Muscle of arm (tissue), 12 donors: ENCODE results near the gene UQCRFS1. TPM values are rescaled to one million over a fixed set of nuclear protein-coding genes. Genes with fewer than 3 reads are reported as not detected.

Experiments used
- DNase-seq: peaks from one replicate; pipeline ENCODE4 v3.0.0-alpha.2; 2013
- polyA plus RNA-seq, 12 donors: library from polyadenylated mRNA; unstranded; fragments of 120-200 nt; gene quantifications; one replicate each; pipeline ENCODE4 v1.2.1, GENCODE V29; 2013; ENCODE audit not compliant: insufficient read length in 12 of 12

The UQCRFS1 gene
- polyA plus RNA-seq, 12 donors, result 14.4 to 36.7 (median 32.3) TPM; not detected in 1

GRCh38 chr19:29172302-29172701 is 40.6 kb downstream of the UQCRFS1 start:
- DNase-seq, result no peak

- no peak for DNase-seq
These were observed 41.4 kb downstream of the UQCRFS1 start for GRCh38 chr19:29171525-29171924.

GRCh38 chr19:29170554-29170953 is 42.4 kb downstream of the UQCRFS1 start:
- no peak for DNase-seq

GRCh38 chr19:29162694-29163093 is 50.3 kb downstream of the UQCRFS1 start:
- DNase-seq, result no peak

- no peak for DNase-seq
These were observed 57.3 kb downstream of the UQCRFS1 start for GRCh38 chr19:29155683-29156082.
